ENCODE results near the gene CHAC2.
"Not testable (repeated sequence)": the region's sequence is repeated elsewhere in the genome, so short reads cannot be mapped to it uniquely, and the experiment has no call there.

CHAC2 gene

GRCh38 chr2:53767405-53768241 lies at the start of gene CHAC2:
CHAC2 (plus strand) TSS chr2:53767804; CDS start chr2:53767887, 83 bp downstream.
- peak; percentile 86 for DNase-seq

- DNase-seq, result not testable (repeated sequence)
Observed at GRCh38 chr2:53720944-53721343, 46.7 kb upstream of the CHAC2 start.

GRCh38 chr2:53724536-53724935 lies 43.1 kb upstream of the CHAC2 start:
- DNase-seq, result no peak

GRCh38 chr2:53725662-53726061 lies 41.9 kb upstream of the CHAC2 start:
- no peak for DNase-seq

- DNase-seq, result no peak
Observed at GRCh38 chr2:53727921-53728320, 39.7 kb upstream of the CHAC2 start.

GRCh38 chr2:53729143-53729762 lies 38.4 kb upstream of the CHAC2 start:
- no peak for DNase-seq

- DNase-seq, result no peak
Observed at GRCh38 chr2:53737091-53737490, 30.5 kb upstream of the CHAC2 start.

- DNase-seq, result no peak
Observed at GRCh38 chr2:53739032-53739431, 28.6 kb upstream of the CHAC2 start.

GRCh38 chr2:53740170-53740569 lies 27.4 kb upstream of the CHAC2 start:
- no peak for DNase-seq

GRCh38 chr2:53744395-53745065 lies 23.1 kb upstream of the CHAC2 start:
- no peak for DNase-seq

- no peak for DNase-seq
Observed at GRCh38 chr2:53750041-53750768, 17.4 kb upstream of the CHAC2 start.

GRCh38 chr2:53751728-53752127 lies 15.9 kb upstream of the CHAC2 start:
- no peak for DNase-seq

- no peak for DNase-seq
Observed at GRCh38 chr2:53752385-53752784, 15.2 kb upstream of the CHAC2 start.

GRCh38 chr2:53753041-53753440 lies 14.6 kb upstream of the CHAC2 start:
- DNase-seq, result no peak

- DNase-seq, result no peak
Observed at GRCh38 chr2:53755121-53755520, 12.5 kb upstream of the CHAC2 start.

- DNase-seq, result no peak
Observed at GRCh38 chr2:53756644-53757043, 11.0 kb upstream of the CHAC2 start.

GRCh38 chr2:53757206-53757605 lies 10.4 kb upstream of the CHAC2 start:
- not testable (repeated sequence) for DNase-seq

GRCh38 chr2:53765767-53766166 lies 1.8 kb upstream of the CHAC2 start:
- DNase-seq, result no peak

GRCh38 chr2:53768242-53768542 lies 588 bp downstream of the CHAC2 start:
- no peak for DNase-seq

- DNase-seq, result no peak
Observed at GRCh38 chr2:53769318-53769945, 1.8 kb downstream of the CHAC2 start.

- DNase-seq, result no peak
Observed at GRCh38 chr2:53770264-53770663, 2.7 kb downstream of the CHAC2 start.

GRCh38 chr2:53777134-53777533 lies 9.5 kb downstream of the CHAC2 start:
- no peak for DNase-seq

Data from CD4-positive, alpha-beta T cell treated with Interleukin-15 for 1 hour (primary cell).